ENCODE measurements around the gene BABAM2.
"Not testable (repeated sequence)": the region's sequence is repeated elsewhere in the genome, so short reads cannot be mapped to it uniquely, and the experiment has no call there.

BABAM2 gene

DNA sequence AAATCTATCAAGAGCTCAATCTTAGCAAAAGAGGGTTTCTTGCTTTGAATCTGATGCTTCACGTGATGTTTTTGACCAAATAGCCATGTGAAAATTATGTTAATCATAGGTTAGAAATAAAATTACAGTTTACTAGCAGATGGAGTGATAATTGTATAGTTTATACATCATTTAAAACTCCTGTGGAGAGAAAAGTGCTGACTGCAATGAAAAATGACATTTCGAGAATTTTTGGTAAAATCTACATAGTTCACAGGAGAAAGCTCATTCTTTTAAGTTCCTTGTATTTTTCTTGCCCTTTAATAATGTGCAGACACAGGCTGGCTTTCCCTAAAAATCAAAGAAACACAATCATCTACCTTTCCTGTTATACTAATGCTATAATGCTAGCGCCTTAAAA, 33.6 kb upstream of the BABAM2 start:
- Histone ChIP-seq H3K4me3 (ENCODE audit: extremely low read depth, insufficient read depth, low read length, poor library complexity, severe bottlenecking) (no peak overlapping the region), H3K9me3 (ENCODE audit: control insufficient read depth, low read length) (peaks cover 11% of the 10 kb centered on the region), H3K36me3 (ENCODE audit: control insufficient read depth, insufficient read depth, low read length) (no peaks in the 10 kb centered on the region), H3K27ac (ENCODE audit: low read depth, low read length, severe bottlenecking) (no peak overlapping the region), H3K4me1 (ENCODE audit: control insufficient read depth, insufficient read depth, low read length, poor library complexity, severe bottlenecking) (no peaks in the 10 kb centered on the region)
- 100% methylated on average over 1 of the region's 3 CpGs; no CpG with 5 or more reads in 1 of the 2 experiments for WGBS, 2 experiments (ENCODE audit: insufficient coverage in 2 of 2)

DNA sequence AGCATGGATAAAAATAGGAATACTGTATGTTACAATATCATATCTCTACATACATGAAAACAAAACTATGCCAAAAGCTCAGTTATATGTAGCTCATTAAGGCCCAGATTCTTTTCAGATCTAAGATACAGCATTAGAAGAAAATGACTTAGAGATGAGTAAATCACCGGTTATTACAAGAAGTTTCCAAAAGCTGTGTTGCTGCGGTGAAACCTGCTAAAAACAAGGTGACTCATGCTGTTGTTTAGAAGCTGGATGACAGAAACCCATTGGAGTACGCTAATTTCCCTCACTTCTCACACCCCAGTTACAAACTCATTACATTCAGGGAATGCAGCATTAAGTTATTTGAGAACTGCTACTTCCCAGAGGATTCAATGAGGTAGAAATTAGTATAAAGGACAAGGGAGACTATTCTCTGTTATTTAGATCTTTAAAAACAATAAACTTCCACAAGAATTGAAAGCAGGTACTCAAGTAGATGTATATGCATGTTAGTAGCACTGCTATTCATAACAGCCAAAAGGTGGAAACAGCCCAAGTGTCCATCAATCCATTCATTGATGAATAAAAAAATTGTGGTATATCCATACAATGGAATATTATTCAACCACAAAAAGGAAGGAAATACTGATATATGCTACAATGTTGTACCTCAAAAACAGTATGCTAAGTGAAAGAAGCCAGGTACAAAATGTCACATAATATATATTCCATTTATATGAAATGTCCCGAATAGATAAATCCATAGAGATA, 32.9 kb upstream of the BABAM2 start:
- Histone ChIP-seq H3K9me3 (ENCODE audit: control insufficient read depth, low read length) (peaks cover 11% of the 10 kb centered on the region), H3K27ac (ENCODE audit: low read depth, low read length, severe bottlenecking) (no peak overlapping the region), H3K36me3 (ENCODE audit: control insufficient read depth, insufficient read depth, low read length) (no peaks in the 10 kb centered on the region), H3K4me3 (ENCODE audit: extremely low read depth, insufficient read depth, low read length, poor library complexity, severe bottlenecking) (no peak overlapping the region), H3K4me1 (ENCODE audit: control insufficient read depth, insufficient read depth, low read length, poor library complexity, severe bottlenecking) (no peaks in the 10 kb centered on the region)
- WGBS, 2 experiments (ENCODE audit: insufficient coverage in 2 of 2): 94 to 100% methylated on average over 1 to 2 of the region's 4 CpGs

DNA sequence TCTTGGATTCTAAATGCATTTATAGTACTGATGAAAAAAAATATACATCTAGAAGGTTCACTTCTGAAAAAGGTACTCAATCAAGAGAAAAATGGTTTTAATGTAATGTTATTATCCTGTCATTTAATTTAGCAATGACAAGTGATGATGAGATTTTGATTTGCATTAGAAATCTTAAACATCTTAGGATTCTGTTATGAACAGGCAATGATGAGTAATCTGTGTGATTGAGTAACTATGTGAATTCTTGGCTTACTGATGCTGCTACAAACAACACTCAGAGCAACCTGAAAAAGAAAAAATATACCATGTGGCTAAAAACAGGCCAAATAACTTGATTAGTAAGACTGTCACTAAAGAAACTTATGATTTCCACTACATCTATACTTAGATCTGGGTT, 30.4 kb upstream of the BABAM2 start:
- Histone ChIP-seq H3K4me3 (ENCODE audit: extremely low read depth, insufficient read depth, low read length, poor library complexity, severe bottlenecking) (no peak overlapping the region), H3K36me3 (ENCODE audit: control insufficient read depth, insufficient read depth, low read length) (no peaks in the 10 kb centered on the region), H3K27ac (ENCODE audit: low read depth, low read length, severe bottlenecking) (no peak overlapping the region), H3K9me3 (ENCODE audit: control insufficient read depth, low read length) (peaks cover 11% of the 10 kb centered on the region), H3K4me1 (ENCODE audit: control insufficient read depth, insufficient read depth, low read length, poor library complexity, severe bottlenecking) (no peaks in the 10 kb centered on the region)

DNA sequence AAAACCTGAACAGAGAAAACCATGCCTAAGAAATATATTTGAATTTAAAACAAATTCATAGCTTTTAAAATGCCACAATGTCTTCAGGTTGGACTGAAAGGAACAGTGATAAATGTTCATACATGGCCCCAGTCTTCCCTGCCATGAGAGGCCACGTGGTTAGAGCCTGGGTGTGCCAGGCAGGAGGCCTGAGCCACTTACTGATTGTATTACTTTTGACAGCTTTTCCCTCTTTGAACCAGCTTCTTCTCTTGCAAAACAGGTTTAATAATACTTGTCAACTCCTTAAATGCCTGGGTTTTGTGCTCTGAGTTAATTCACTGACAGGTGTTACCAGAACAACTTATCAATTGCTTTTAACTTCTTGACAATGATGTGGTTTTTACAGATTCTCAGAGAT, 27.4 kb upstream of the BABAM2 start:
- WGBS, 2 experiments (ENCODE audit: insufficient coverage in 2 of 2): 70 to 88% methylated on average over 1 of the region's 1 CpG
- Histone ChIP-seq H3K27ac (ENCODE audit: low read depth, low read length, severe bottlenecking) (no peak overlapping the region), H3K36me3 (ENCODE audit: control insufficient read depth, insufficient read depth, low read length) (no peaks in the 10 kb centered on the region), H3K4me1 (ENCODE audit: control insufficient read depth, insufficient read depth, low read length, poor library complexity, severe bottlenecking) (no peaks in the 10 kb centered on the region), H3K9me3 (ENCODE audit: control insufficient read depth, low read length) (peaks cover under 1% of the 10 kb centered on the region), H3K4me3 (ENCODE audit: extremely low read depth, insufficient read depth, low read length, poor library complexity, severe bottlenecking) (no peak overlapping the region)

DNA sequence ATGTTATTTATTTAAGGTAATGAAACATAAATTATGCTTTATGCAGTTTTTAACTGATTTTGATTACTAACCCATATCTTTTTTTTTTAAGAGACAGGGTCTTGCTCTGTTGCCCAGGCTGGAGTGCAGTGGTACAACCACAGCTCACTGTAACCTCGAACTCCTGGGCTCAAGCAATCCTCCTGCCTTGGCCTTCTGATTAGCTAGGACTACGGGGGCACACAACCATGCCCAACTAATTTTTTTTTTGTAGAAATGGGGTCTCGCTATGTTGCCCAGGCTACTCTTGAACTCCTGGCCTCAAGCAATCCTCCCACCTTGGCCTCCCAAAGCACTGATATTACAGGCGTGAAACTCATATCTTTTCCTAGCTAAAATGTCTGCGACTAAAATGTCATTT, 26.6 kb upstream of the BABAM2 start:
- H3K4me1 ChIP-seq (ENCODE audit: control insufficient read depth, insufficient read depth, low read length, poor library complexity, severe bottlenecking); H3K27ac ChIP-seq (ENCODE audit: low read depth, low read length, severe bottlenecking); H3K36me3 ChIP-seq (ENCODE audit: control insufficient read depth, insufficient read depth, low read length); H3K9me3 ChIP-seq (ENCODE audit: control insufficient read depth, low read length); H3K4me3 ChIP-seq (ENCODE audit: extremely low read depth, insufficient read depth, low read length, poor library complexity, severe bottlenecking): not testable (repeated sequence)
- whole genome bisulfite sequencing, 2 experiments (ENCODE audit: insufficient coverage in 2 of 2): 83 to 91% methylated on average over 4 of the region's 5 CpGs

DNA sequence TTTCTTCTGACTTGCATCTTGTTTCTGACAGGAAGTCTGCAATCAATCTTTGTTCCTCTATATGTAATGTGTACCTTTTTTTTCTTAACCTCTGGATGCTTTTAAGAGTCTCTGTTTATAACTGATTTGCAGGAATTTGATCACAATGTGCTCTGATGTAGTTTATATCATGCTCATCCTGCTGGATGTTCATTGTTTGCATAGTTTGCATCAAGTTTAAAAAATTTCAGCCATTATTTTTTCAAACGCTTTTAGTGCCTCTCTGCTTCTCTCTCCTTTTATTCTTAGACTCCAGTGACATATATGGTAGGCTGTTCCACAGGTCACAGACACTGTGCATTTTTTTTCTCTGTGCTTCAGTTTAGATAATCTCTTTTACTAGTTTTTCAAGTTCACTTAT, 24.3 kb upstream of the BABAM2 start:
- H3K9me3 ChIP-seq (ENCODE audit: control insufficient read depth, low read length): no peaks in the 10 kb centered on the region
- WGBS, 2 experiments (ENCODE audit: insufficient coverage in 2 of 2): no CpG with 5 or more reads among the region's 1 CpG
- no peaks in the 10 kb centered on the region for H3K36me3 ChIP-seq (ENCODE audit: control insufficient read depth, insufficient read depth, low read length)
- H3K4me1 ChIP-seq (ENCODE audit: control insufficient read depth, insufficient read depth, low read length, poor library complexity, severe bottlenecking): no peaks in the 10 kb centered on the region
- no peak overlapping the region for H3K27ac ChIP-seq (ENCODE audit: low read depth, low read length, severe bottlenecking)
- H3K4me3 ChIP-seq (ENCODE audit: extremely low read depth, insufficient read depth, low read length, poor library complexity, severe bottlenecking): no peak overlapping the region

DNA sequence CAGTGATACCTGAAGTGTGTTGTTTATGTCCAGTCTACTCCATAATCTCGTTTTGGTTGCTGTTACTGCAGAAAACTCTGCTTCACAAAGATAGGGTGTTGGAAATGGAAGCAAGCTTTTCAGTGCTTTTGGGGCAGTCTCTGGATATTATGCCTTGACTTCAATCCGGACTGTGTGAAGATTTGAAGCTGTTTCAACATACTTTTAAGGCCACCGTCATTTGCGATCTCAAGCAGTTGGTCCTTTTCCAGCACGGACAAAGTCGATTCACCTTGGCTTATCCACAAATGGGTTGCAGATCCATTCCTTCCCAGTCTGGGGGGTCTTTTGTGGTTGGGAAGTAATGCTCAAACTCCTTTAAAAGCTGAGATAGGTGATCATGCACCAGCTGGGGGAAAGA, 20.8 kb upstream of the BABAM2 start:
- Histone ChIP-seq H3K4me3 (ENCODE audit: extremely low read depth, insufficient read depth, low read length, poor library complexity, severe bottlenecking) (no peak overlapping the region), H3K4me1 (ENCODE audit: control insufficient read depth, insufficient read depth, low read length, poor library complexity, severe bottlenecking) (no peaks in the 10 kb centered on the region), H3K36me3 (ENCODE audit: control insufficient read depth, insufficient read depth, low read length) (no peaks in the 10 kb centered on the region), H3K27ac (ENCODE audit: low read depth, low read length, severe bottlenecking) (no peak overlapping the region), H3K9me3 (ENCODE audit: control insufficient read depth, low read length) (no peaks in the 10 kb centered on the region)
- 85 to 93% methylated on average over 3 to 5 of the region's 6 CpGs for WGBS, 2 experiments (ENCODE audit: insufficient coverage in 2 of 2)

DNA sequence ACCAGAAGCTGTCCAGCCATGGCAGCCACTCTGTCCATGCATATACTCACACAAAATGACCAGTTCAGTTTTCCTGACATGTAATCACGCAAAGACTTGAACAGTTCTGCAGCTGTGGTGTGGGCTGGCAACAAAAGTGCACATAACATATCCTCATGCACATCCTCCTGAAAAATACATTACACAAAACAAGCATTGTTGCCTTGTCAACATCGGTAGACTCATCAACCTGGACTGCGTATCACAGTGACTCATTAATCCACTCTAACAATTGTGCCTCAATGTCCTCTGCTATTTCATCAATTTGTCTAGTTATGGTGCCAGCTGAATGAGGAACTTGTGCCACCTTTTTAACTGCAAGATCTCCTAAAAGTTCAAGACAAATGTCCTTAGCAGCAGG, 19.8 kb upstream of the BABAM2 start:
- Histone ChIP-seq H3K36me3 (ENCODE audit: control insufficient read depth, insufficient read depth, low read length) (no peaks in the 10 kb centered on the region), H3K9me3 (ENCODE audit: control insufficient read depth, low read length) (no peaks in the 10 kb centered on the region), H3K4me3 (ENCODE audit: extremely low read depth, insufficient read depth, low read length, poor library complexity, severe bottlenecking) (no peak overlapping the region), H3K27ac (ENCODE audit: low read depth, low read length, severe bottlenecking) (no peak overlapping the region), H3K4me1 (ENCODE audit: control insufficient read depth, insufficient read depth, low read length, poor library complexity, severe bottlenecking) (no peaks in the 10 kb centered on the region)
- WGBS, 2 experiments (ENCODE audit: insufficient coverage in 2 of 2): 81 to 88% methylated on average over 3 of the region's 3 CpGs

DNA sequence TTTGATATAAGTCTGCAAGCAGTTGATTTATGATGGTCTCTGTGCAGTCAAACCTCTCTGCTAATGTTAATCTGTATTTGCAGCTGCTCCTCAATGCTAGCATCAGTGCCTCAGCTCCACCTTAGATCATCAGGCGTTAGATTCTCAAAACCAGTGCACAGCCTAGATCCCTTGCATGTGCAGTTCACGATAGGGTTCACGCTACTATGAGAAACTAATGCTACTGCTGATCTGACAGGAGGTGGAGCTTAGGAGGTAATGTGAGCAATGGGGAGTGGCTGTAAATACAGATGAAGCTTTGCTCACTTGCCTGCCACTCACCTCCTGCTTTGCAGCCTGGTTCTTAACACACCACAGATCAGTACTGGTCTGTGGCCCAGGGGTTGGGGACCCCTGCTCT, 18.7 kb upstream of the BABAM2 start:
- no peaks in the 10 kb centered on the region for H3K36me3 ChIP-seq (ENCODE audit: control insufficient read depth, insufficient read depth, low read length)
- 89 to 91% methylated on average over 3 of the region's 3 CpGs for WGBS, 2 experiments (ENCODE audit: insufficient coverage in 2 of 2)
- no peak overlapping the region for H3K27ac ChIP-seq (ENCODE audit: low read depth, low read length, severe bottlenecking)
- H3K9me3 ChIP-seq (ENCODE audit: control insufficient read depth, low read length): peaks cover 7% of the 10 kb centered on the region
- H3K4me3 ChIP-seq (ENCODE audit: extremely low read depth, insufficient read depth, low read length, poor library complexity, severe bottlenecking): no peak overlapping the region
- H3K4me1 ChIP-seq (ENCODE audit: control insufficient read depth, insufficient read depth, low read length, poor library complexity, severe bottlenecking): no peaks in the 10 kb centered on the region

DNA sequence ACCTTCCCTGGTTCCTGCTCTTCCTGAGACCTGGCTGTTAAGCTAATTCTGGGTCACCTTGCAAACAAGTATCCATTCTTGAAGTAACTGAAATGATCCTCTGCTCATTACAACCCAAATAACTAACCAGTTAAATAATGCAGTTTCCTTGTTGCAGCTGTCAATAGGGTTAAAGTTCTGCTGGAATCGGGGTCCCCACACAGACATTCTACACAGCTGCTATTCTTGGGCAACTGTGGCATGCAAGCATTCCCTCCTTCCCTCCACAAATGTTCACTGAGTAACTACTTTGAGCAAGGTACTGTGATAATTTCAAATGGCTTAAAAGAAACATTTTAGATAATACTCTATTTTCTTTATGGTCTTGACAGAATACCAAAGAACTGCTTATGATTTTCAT, 17.4 kb upstream of the BABAM2 start:
- WGBS, 2 experiments (ENCODE audit: insufficient coverage in 2 of 2): no CpG with 5 or more reads among the region's 1 CpG

DNA sequence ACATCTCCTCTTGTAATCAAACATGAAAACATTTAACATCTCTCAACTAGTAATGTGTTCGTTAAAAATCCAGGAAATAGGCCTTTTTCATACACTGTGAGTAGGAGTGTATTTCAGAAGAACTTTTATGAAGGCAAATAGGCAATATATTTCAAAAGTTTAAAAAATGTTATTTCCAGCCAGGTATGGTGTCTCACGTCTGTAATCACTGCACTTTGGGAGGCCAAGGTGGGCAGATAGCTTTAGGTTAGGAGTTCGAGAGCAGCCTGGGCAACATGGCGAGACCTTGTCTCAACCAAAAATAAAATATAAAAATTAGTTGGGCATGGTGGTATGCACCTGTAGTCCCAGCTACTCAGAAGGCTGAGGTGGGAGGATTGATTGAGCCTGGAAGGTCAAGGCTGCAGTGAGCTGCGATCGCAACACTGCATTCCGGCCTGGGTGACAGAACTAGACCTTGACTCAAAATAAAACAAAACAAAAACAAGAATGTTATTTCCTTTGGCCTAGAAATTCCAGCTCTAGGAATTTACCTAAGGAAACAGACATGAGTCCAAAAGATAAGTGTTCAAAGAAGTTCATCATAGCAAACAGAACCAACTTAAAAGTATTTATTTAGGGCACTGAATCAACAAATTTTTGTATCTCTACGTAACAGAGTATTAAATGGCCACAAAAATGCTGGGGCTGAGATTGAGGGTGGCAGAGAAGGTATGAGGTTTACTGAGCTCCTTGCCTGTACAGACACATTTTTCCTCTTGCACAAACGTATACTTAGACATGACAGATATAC, 15.2 kb upstream of the BABAM2 start:
- Histone ChIP-seq H3K9me3 (ENCODE audit: control insufficient read depth, low read length) (peaks cover 9% of the 10 kb centered on the region), H3K36me3 (ENCODE audit: control insufficient read depth, insufficient read depth, low read length) (no peaks in the 10 kb centered on the region), H3K4me3 (ENCODE audit: extremely low read depth, insufficient read depth, low read length, poor library complexity, severe bottlenecking) (no peak overlapping the region), H3K27ac (ENCODE audit: low read depth, low read length, severe bottlenecking) (no peak overlapping the region), H3K4me1 (ENCODE audit: control insufficient read depth, insufficient read depth, low read length, poor library complexity, severe bottlenecking) (no peaks in the 10 kb centered on the region)
- WGBS, 2 experiments (ENCODE audit: insufficient coverage in 2 of 2): 88 to 100% methylated on average over 1 of the region's 9 CpGs

More for the DNA sequence above, 17.4 kb upstream of the BABAM2 start:
- Histone ChIP-seq H3K4me1 (ENCODE audit: control insufficient read depth, insufficient read depth, low read length, poor library complexity, severe bottlenecking) (no peaks in the 10 kb centered on the region), H3K27ac (ENCODE audit: low read depth, low read length, severe bottlenecking) (no peak overlapping the region), H3K9me3 (ENCODE audit: control insufficient read depth, low read length) (peaks cover 9% of the 10 kb centered on the region), H3K36me3 (ENCODE audit: control insufficient read depth, insufficient read depth, low read length) (no peaks in the 10 kb centered on the region), H3K4me3 (ENCODE audit: extremely low read depth, insufficient read depth, low read length, poor library complexity, severe bottlenecking) (no peak overlapping the region)

All from mesodermal cell (in vitro differentiated cells).